H9 (cell line): ENCODE data around the gene C5orf22. TPM values are rescaled to one million over a fixed set of nuclear protein-coding genes. Genes with fewer than 3 reads are reported as not detected.

ENCODE experiments used
- DNase-seq: peaks from one replicate; pipeline ENCODE4 v3.0.0-alpha.2; 2017
- H2AFZ ChIP-seq: one replicate; pipeline ENCODE4 v1.6.1; 2013; ENCODE audit warnings: mild to moderate bottlenecking, low read length, control low read depth, moderate library complexity
- H2AK5ac ChIP-seq: 2 replicates; pipeline ENCODE4 v1.6.1; 2013; ENCODE audit warnings: low read length, control low read depth, mixed read lengths; ENCODE audit not compliant: insufficient read length
- H2BK120ac ChIP-seq: one replicate; pipeline ENCODE4 v1.6.1; 2013; ENCODE audit warnings: low read depth, mild to moderate bottlenecking, low read length, control low read depth, inconsistent platforms; ENCODE audit not compliant: poor library complexity, severe bottlenecking
- H2BK12ac ChIP-seq: 2 replicates; pipeline ENCODE4 v1.6.1; 2013; ENCODE audit warnings: low read length, control low read depth, mixed read lengths, low read depth; ENCODE audit not compliant: insufficient read length
- H2BK15ac ChIP-seq: 2 replicates; pipeline ENCODE4 v1.6.1; 2013; ENCODE audit warnings: low read depth, low read length, control low read depth
- H2BK20ac ChIP-seq: one replicate; pipeline ENCODE4 v1.6.1; 2013; ENCODE audit warnings: low read depth, mild to moderate bottlenecking, low read length, control low read depth, inconsistent platforms; ENCODE audit not compliant: poor library complexity, severe bottlenecking
- H2BK5ac ChIP-seq: 2 replicates; pipeline ENCODE4 v1.6.1; 2013; ENCODE audit warnings: low read length, control low read depth, mixed read lengths; ENCODE audit not compliant: insufficient read length
- H3K14ac ChIP-seq: 2 replicates; pipeline ENCODE4 v1.6.1; 2013; ENCODE audit warnings: low read length, control low read depth; ENCODE audit not compliant: insufficient read depth
- H3K18ac ChIP-seq: 2 replicates; pipeline ENCODE4 v1.6.1; 2013; ENCODE audit warnings: low read depth, mild to moderate bottlenecking, mixed read lengths, low read length, control low read depth; ENCODE audit not compliant: insufficient read length
- H3K23ac ChIP-seq: 2 replicates; pipeline ENCODE4 v1.6.1; 2013; ENCODE audit warnings: low read length, control low read depth, mixed read lengths, low read depth; ENCODE audit not compliant: insufficient read length
- H3K23me2 ChIP-seq: 2 replicates; pipeline ENCODE4 v1.6.1; 2013; ENCODE audit warnings: low read depth, mild to moderate bottlenecking, mixed read lengths, low read length, control low read depth; ENCODE audit not compliant: insufficient read length, poor library complexity, severe bottlenecking
- H3K27ac ChIP-seq: 2 replicates; pipeline ENCODE4 v1.5.1; 2013; ENCODE audit warnings: low read length, control low read depth, mixed read lengths, low read depth; ENCODE audit not compliant: insufficient read length
- H3K27me3 ChIP-seq: 2 replicates; pipeline ENCODE4 v1.6.1; 2013; ENCODE audit warnings: low read length, control low read depth, inconsistent platforms; ENCODE audit not compliant: insufficient read depth
- H3K4ac ChIP-seq: 2 replicates; pipeline ENCODE4 v1.6.1; 2013; ENCODE audit warnings: low read depth, mild to moderate bottlenecking, control low read depth, inconsistent platforms, low read length, moderate library complexity
- H3K4me1 ChIP-seq: 2 replicates; pipeline ENCODE4 v1.6.1; 2013; ENCODE audit warnings: low read length, control low read depth, inconsistent platforms; ENCODE audit not compliant: insufficient read depth
- H3K4me2 ChIP-seq: 2 replicates; pipeline ENCODE4 v1.6.1; 2013; ENCODE audit warnings: low read length, control low read depth, mixed read lengths; ENCODE audit not compliant: insufficient read length, insufficient read depth
- H3K56ac ChIP-seq: 2 replicates; pipeline ENCODE4 v1.6.1; 2013; ENCODE audit warnings: low read depth, mild to moderate bottlenecking, mixed read lengths, low read length, control low read depth; ENCODE audit not compliant: insufficient read length
- H3K79me1 ChIP-seq: 2 replicates; pipeline ENCODE4 v1.6.1; 2013; ENCODE audit warnings: low read depth, mild to moderate bottlenecking, moderate library complexity, low read length, control low read depth, inconsistent platforms; ENCODE audit not compliant: insufficient read depth, poor library complexity, severe bottlenecking
- H3K79me2 ChIP-seq: 2 replicates; pipeline ENCODE4 v1.6.1; 2013; ENCODE audit warnings: low read length, control low read depth, inconsistent platforms; ENCODE audit not compliant: insufficient read depth
- H3K9ac ChIP-seq: 2 replicates; pipeline ENCODE4 v1.6.1; 2013; ENCODE audit warnings: low read length, control low read depth, mixed read lengths; ENCODE audit not compliant: insufficient read length; ENCODE audit errors: extremely low read depth
- H3K9me3 ChIP-seq: one replicate; pipeline ENCODE4 v1.6.1; 2013; ENCODE audit warnings: low read depth, low read length, inconsistent platforms; ENCODE audit not compliant: control insufficient read depth
- H3T11ph ChIP-seq: one replicate; pipeline ENCODE4 v1.6.1; 2013; ENCODE audit warnings: mild to moderate bottlenecking, low read length, control low read depth, inconsistent platforms
- H4K20me1 ChIP-seq: one replicate; pipeline ENCODE4 v1.6.1; 2013; ENCODE audit not compliant: control insufficient read depth, insufficient read length, insufficient read depth
- H4K5ac ChIP-seq: 2 replicates; pipeline ENCODE4 v1.6.1; 2013; ENCODE audit warnings: low read depth, mild to moderate bottlenecking, mixed read lengths, low read length, control low read depth; ENCODE audit not compliant: insufficient read length
- H4K8ac ChIP-seq: replicated peaks from 2 replicates; pipeline ENCODE4 v1.6.1; 2013; ENCODE audit warnings: low read length, control low read depth, mixed read lengths, low read depth; ENCODE audit not compliant: insufficient read length
- H4K91ac ChIP-seq: 2 replicates; pipeline ENCODE4 v1.6.1; 2013; ENCODE audit warnings: low read depth, mild to moderate bottlenecking, moderate library complexity, mixed read lengths, low read length, control low read depth; ENCODE audit not compliant: insufficient read length
- H3K27ac Mint-ChIP-seq, 3 experiments: 2 replicates in 2 of 3; 3 replicates in 1 of 3; pipeline ENCODE4 v1.8.0; 2020 to 2021; ENCODE audit warnings: mixed read lengths in 3 of 3, mild to moderate bottlenecking in 1 of 3, moderate library complexity in 1 of 3
- H3K27me3 Mint-ChIP-seq: 2 replicates; pipeline ENCODE4 v1.8.0; 2021; ENCODE audit warnings: low read depth, mild to moderate bottlenecking, moderate library complexity, mixed read lengths
- H3K36me3 Mint-ChIP-seq, 3 experiments: 2 replicates in 2 of 3; 3 replicates in 1 of 3; pipeline ENCODE4 v1.8.0; 2020 to 2021; ENCODE audit warnings: low read depth in 3 of 3, mixed read lengths in 3 of 3; ENCODE audit not compliant: insufficient read depth in 1 of 3
- H3K4me1 Mint-ChIP-seq, 2 experiments: 2 replicates each; pipeline ENCODE4 v1.8.0; 2020; ENCODE audit warnings: mixed read lengths in 2 of 2
- H3K4me3 Mint-ChIP-seq, 2 experiments: 2 replicates in 1 of 2; 3 replicates in 1 of 2; pipeline ENCODE4 v1.8.0; 2020 to 2021; ENCODE audit warnings: mild to moderate bottlenecking in 2 of 2, mixed read lengths in 2 of 2, moderate library complexity in 1 of 2
- H3K9me3 Mint-ChIP-seq, 2 experiments: 2 replicates in 1 of 2; 3 replicates in 1 of 2; pipeline ENCODE4 v1.8.0; 2020; ENCODE audit warnings: mild to moderate bottlenecking in 2 of 2, mixed read lengths in 2 of 2, moderate library complexity in 1 of 2
- CTCF ChIP-seq: fragments of 200-600 bp; sonication (generic); conservative IDR thresholded peaks from 3 replicates; pipeline ENCODE4 v1.8.0; 2021; ENCODE audit warnings: antibody characterized with exemption, mild to moderate bottlenecking
- total RNA-seq: library from RNA; stranded (reverse); gene quantifications from 2 replicates; pipeline ENCODE4 v1.2.1, GENCODE V29; 2021

C5orf22 gene
- total RNA-seq, 1 experiment from 2014 or later: 34.0 TPM

DNA sequence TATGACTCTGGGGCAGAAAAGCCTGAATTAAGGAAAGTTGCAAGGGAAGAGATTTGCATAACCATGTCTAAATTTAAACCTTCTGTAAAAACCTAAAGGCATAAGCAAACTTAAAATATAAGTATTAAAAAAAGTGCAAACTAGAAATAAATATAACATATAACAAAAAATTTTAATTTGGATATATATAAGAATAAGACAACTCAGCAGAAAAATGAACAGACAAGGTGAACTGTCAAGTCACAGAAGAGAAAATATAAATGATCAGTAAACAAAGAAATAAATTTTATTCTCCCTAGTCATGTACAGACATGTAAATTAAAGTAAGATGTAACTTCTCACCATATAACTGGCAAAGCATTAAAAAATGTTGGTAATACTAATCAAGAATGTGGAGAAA is 37.0 kb downstream of the C5orf22 start:
- Histone ChIP-seq H3K79me1 (no peaks in the 10 kb centered on the region), H4K91ac (no peak overlapping the region), H3K14ac (no peak overlapping the region), H2AFZ (no peak overlapping the region), H3K4me2 (no peak overlapping the region), H3K23me2 (no peaks in the 10 kb centered on the region), H4K8ac (no peak overlapping the region), H3T11ph (no peak overlapping the region), H3K56ac (no peak overlapping the region), H3K79me2 (no peaks in the 10 kb centered on the region), H3K23ac (no peak overlapping the region), H3K4ac (no peak overlapping the region), H3K18ac (no peak overlapping the region), H3K27ac (no peak overlapping the region), H2AK5ac (no peak overlapping the region), H2BK15ac (no peak overlapping the region), H4K5ac (no peak overlapping the region), H4K20me1 (no peaks in the 10 kb centered on the region), H3K9ac (no peak overlapping the region), H3K4me1 (no peaks in the 10 kb centered on the region), H3K9me3 (no peaks in the 10 kb centered on the region), H2BK5ac (no peak overlapping the region), H2BK12ac (no peak overlapping the region), H3K27me3 (no peaks in the 10 kb centered on the region), H2BK120ac (no peak overlapping the region), H2BK20ac (no peak overlapping the region)
- no peak overlapping the region for H3K27ac Mint-ChIP-seq
- no peak for DNase-seq
- H3K27me3 Mint-ChIP-seq: no peaks in the 10 kb centered on the region; the same call in 1 of the 2 replicates
- peaks cover 13 to 17% (median 15%) of the 10 kb centered on the region in 3 experiments for H3K36me3 Mint-ChIP-seq
- TF ChIP-seq CTCF: no peak
- H3K9me3 Mint-ChIP-seq: peaks cover 22 to 24% of the 10 kb centered on the region in 2 experiments
- no peaks in the 10 kb centered on the region for H3K4me1 Mint-ChIP-seq
- H3K4me3 Mint-ChIP-seq: no peak overlapping the region
